GM12801 (cell line): ENCODE data around the gene MNT.

ENCODE experiments used
- TF ChIP-seq, protein P1 (sequence below): IDR thresholded peaks from one replicate; pipeline ENCODE4 v1.5.1; 2011; ENCODE audit warnings: control low read depth; ENCODE audit not compliant: insufficient read length; ENCODE audit errors: extremely low read depth

Gene MNT

DNA sequence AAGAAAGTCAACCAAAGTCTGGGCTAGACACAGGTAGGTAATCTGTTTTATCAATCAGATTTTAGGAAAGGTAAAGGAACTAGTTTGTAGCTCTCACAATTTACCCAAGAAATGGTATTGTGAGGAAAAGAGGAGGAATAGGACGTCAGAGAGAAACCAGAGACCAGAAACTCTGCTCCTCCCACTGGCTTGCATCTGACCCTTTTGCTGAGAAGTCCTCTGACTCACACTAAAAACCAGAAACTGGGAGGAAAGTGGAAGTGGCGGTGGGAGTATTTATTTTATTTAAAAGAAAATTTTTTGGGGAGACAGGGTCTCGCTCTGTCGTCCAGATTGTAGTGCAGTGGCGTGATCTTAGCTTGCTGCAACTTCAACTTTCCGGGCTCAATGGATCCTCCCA lies 38.0 kb upstream of the MNT start:
- TF ChIP-seq, protein P1, sequence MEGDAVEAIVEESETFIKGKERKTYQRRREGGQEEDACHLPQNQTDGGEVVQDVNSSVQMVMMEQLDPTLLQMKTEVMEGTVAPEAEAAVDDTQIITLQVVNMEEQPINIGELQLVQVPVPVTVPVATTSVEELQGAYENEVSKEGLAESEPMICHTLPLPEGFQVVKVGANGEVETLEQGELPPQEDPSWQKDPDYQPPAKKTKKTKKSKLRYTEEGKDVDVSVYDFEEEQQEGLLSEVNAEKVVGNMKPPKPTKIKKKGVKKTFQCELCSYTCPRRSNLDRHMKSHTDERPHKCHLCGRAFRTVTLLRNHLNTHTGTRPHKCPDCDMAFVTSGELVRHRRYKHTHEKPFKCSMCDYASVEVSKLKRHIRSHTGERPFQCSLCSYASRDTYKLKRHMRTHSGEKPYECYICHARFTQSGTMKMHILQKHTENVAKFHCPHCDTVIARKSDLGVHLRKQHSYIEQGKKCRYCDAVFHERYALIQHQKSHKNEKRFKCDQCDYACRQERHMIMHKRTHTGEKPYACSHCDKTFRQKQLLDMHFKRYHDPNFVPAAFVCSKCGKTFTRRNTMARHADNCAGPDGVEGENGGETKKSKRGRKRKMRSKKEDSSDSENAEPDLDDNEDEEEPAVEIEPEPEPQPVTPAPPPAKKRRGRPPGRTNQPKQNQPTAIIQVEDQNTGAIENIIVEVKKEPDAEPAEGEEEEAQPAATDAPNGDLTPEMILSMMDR = no peak

DNA sequence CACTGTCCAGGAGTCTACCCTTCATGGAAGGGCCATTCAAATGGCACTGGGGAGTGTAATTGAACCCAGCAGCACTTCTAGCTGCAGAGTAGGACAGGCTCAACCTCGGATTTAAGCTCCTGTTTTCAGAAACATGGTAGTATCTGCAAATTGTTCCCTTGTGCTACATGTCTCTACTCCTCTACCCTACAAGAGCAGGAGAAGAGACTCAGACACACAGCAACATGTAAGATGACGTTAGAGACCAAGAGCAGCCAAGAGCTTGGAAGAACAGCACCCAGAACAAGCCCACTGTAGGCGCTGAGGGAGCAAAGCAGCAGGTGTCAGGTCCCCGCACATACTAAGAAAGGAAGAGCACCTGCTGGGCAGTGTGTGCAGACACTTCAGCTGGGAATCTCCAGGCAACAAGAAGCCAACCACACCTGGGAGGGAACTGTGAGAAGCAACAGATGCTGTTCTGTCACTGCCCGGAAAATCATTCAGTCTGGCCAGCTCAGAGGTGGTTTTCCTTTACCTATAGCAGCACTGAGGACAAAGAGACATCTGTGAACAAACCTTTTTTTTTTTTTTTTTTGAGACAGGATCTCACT lies 35.6 kb upstream of the MNT start:
- TF ChIP-seq, protein P1 = no peak

DNA sequence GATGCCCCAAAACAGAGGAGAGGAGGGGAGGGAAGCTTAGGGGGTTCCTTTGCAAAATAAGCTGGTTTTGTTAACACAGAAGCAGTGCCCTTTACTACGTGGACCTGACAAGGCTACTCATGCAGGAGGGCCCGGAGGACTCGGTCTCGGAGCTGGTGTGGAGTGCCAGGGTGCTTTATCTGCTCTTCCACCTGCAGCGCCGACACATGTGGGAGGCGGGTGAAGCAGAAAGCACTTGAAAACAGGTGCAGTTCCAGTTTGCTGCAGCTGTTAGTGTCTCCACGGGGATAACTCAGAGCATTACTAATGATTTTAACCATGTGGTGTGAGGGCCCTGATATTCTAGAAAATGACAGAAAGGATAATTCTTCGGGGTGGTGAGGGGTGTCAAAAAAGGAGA lies 35.0 kb upstream of the MNT start:
- TF ChIP-seq, protein P1 = no peak

DNA sequence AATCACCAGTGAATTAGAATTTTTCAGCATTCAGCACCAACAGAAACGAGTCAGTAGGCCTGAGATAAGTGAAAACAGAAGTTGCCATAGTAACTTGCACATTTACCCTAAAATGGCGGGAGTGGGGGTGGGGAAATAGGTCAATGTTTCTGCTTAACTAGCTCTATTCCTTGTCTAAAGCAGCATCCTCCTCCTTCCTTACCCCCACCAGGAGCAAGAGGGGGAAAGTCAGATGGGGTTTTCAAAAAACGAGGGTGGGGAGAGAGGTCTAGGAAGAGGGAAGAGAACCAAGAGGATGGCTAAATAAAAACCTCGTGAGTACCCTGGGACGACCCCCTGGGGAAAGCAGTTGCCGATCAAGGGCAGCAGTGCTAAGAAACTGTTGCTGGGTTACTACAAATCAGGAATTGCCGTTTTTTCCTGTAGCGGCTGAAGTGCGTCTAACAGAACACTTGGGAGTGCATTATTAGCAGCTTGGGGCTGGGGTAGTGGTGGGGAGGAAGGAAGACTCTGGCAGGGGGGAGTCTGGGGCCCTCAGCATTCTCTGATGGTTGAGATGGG lies 34.4 kb upstream of the MNT start:
- TF ChIP-seq, protein P1 = no peak

DNA sequence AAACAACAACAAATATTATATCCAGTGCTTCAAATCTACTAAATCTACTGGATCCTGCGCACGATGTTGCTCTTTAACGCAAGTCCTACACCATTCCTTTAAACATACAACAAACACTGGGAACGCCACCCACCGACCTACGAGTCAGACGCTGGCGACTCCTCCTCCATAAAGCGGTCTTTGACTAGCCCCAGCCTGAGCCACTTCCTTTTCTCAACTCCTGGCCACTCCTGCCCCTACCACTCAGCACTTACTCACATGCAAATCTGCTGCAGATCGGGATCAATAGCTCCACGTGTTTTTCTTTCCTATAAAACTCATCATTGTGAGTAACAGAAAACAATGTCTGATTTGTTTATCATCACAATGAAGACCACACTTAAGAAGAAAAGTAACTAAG lies 32.8 kb upstream of the MNT start:
- TF ChIP-seq, protein P1 = no peak

DNA sequence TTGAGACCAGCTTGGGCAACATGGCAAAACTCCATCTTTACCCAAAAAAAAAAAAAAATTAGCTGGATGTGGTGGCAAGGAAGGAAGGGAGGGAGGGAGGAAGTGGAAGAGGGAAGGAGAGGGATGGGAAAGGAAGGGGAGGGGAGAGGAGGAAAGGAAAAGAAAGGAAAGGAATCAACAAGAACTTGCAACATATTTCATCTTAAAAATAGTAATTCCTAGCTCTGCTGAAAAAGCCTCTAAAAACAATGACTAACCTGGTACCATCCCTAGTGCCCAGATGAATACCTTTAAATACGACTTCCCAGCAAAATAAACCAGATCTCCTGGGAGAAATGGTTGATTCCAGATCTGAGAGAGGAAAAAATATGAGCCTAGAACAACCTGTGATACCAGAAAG lies 27.1 kb upstream of the MNT start:
- TF ChIP-seq, protein P1 = no peak

DNA sequence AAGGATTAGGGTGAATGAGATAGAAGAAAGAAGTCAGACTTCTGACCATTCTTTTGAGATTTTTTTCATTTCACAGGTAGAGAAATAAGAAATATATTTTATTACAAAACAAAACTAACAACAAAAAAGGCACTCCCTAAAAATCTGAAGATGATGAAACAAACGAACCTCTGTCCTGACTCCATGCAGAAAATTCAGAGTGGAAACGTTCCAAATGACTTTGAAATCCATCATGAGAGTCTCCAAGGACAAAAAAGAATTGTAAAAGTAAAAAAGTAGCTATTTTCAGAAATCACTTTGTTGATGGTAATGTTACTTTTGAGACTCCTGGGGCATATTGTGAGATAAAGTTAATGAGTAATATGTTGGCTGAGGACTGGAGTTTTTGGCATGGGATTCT lies 26.4 kb upstream of the MNT start:
- TF ChIP-seq, protein P1 = no peak
